Endothelial cell of umbilical vein (primary cell): ENCODE measurements around the gene UBXN11. TPM values are rescaled to one million over a fixed set of nuclear protein-coding genes. Genes with fewer than 3 reads are reported as not detected.

ENCODE experiments used
- BruUV-seq: library from RNA; stranded (reverse); fragments of 400-500 nt; replicated peaks from 2 replicates; lab custom pipeline; 2021; lab: Mats Ljungman, UMichigan
- CTCF ChIA-PET: fragments of 300-600, 350-600 bp; sonication (Branson Sonifier 250); formaldehyde crosslinking; loops from one replicate; lab custom pipeline; 2021; ENCODE audit warnings: antibody characterized with exemption, inconsistent platforms; lab: Charles Lee
- POLR2A ChIA-PET: fragments of 300-600, 350-600 bp; sonication (Branson Sonifier 250); formaldehyde crosslinking; loops from one replicate; lab custom pipeline; 2021; ENCODE audit warnings: antibody characterized with exemption, inconsistent platforms; lab: Charles Lee
- DNase-seq: peaks from one replicate; pipeline ENCODE4 v3.0.0-alpha.2; 2011; ENCODE audit warnings: low read depth, low spot score
- FAIRE-seq: peaks from 2 replicates; lab custom pipeline; 2011; peaks lifted over from hg19 to GRCh38; lab: Jason Lieb, UNC
- H2AFZ ChIP-seq: 2 replicates; pipeline ENCODE4 v1.6.0; 2012; ENCODE audit warnings: low read depth, low read length, control low read depth, inconsistent platforms
- H3K27ac ChIP-seq: 2 replicates; pipeline ENCODE4 v1.5.1; 2011; ENCODE audit warnings: low read depth, mild to moderate bottlenecking, control low read depth, low read length, moderate library complexity; ENCODE audit not compliant: insufficient read depth
- H3K27me3 ChIP-seq, 2 experiments: 2 replicates each; pipeline versions ENCODE4 v1.6.0 to v1.6.1; 2011; ENCODE audit warnings: low read length in 2 of 2, mixed read lengths in 1 of 2; ENCODE audit not compliant: control insufficient read depth in 2 of 2, insufficient read depth in 2 of 2
- H3K36me3 ChIP-seq, 2 experiments: 2 replicates in 1 of 2; 3 replicates in 1 of 2; pipeline ENCODE4 v1.5.1; 2011; ENCODE audit warnings: low read length in 2 of 2, mild to moderate bottlenecking in 1 of 2, moderate library complexity in 1 of 2; ENCODE audit not compliant: control insufficient read depth in 2 of 2, insufficient read depth in 2 of 2; ENCODE audit errors: extremely low read depth in 1 of 2
- H3K4me1 ChIP-seq: 3 replicates; pipeline ENCODE4 v1.5.1; 2011; ENCODE audit warnings: mild to moderate bottlenecking, low read length; ENCODE audit not compliant: control insufficient read depth, insufficient read depth; ENCODE audit errors: extremely low read depth
- H3K4me2 ChIP-seq: 2 replicates; pipeline ENCODE4 v1.6.1; 2011; ENCODE audit warnings: low read length, control low read depth, mixed read lengths; ENCODE audit not compliant: insufficient read depth
- H3K4me3 ChIP-seq, 3 experiments: fragments of 200-600 bp in 1 of 3; sonication (generic), shearing (Covaris generic) in 1 of 3; replicated peaks in 1 of 3; 2 replicates each; pipeline ENCODE4 v1.5.1; 2011 to 2016; ENCODE audit warnings: control low read depth in 3 of 3, low read length in 3 of 3, mild to moderate bottlenecking in 2 of 3, inconsistent platforms in 1 of 3, low read depth in 1 of 3, moderate library complexity in 1 of 3; ENCODE audit not compliant: insufficient read depth in 1 of 3
- H3K79me2 ChIP-seq: 2 replicates; pipeline ENCODE4 v1.6.0; 2012; ENCODE audit warnings: low read length, inconsistent platforms; ENCODE audit not compliant: control insufficient read depth, insufficient read depth
- H3K9ac ChIP-seq: replicated peaks from 2 replicates; pipeline ENCODE3; 2011; ENCODE audit warnings: low read length, control low read depth; ENCODE audit not compliant: insufficient read depth; ENCODE audit errors: extremely low read depth
- H3K9me1 ChIP-seq: replicated peaks from 3 replicates; pipeline ENCODE4 v1.6.0; 2011; ENCODE audit warnings: mild to moderate bottlenecking, low read length; ENCODE audit not compliant: control insufficient read depth, insufficient read depth; ENCODE audit errors: extremely low read depth
- H3K9me3 ChIP-seq: replicated peaks from 2 replicates; pipeline ENCODE4 v1.5.1; 2012; ENCODE audit warnings: low read length, inconsistent platforms; ENCODE audit not compliant: control insufficient read depth, insufficient read depth
- H4K20me1 ChIP-seq: replicated peaks from 2 replicates; pipeline ENCODE3; 2011; ENCODE audit warnings: mild to moderate bottlenecking, low read length; ENCODE audit not compliant: control insufficient read depth, insufficient read depth; ENCODE audit errors: extremely low read depth
- EZH2 ChIP-seq: IDR thresholded peaks from 2 replicates; pipeline ENCODE4 v1.6.1; 2012; ENCODE audit warnings: borderline replicate concordance, low read depth, mild to moderate bottlenecking, moderate library complexity, low read length, inconsistent platforms; ENCODE audit not compliant: severe bottlenecking
- FOS ChIP-seq: IDR thresholded peaks from 2 replicates; pipeline ENCODE4 v1.6.1; 2011; ENCODE audit warnings: mild to moderate bottlenecking, low read length, moderate library complexity, borderline replicate concordance; ENCODE audit not compliant: insufficient read depth
- GATA2 ChIP-seq: IDR thresholded peaks from 2 replicates; pipeline ENCODE4 v1.7.0; 2011; ENCODE audit warnings: low read depth, mild to moderate bottlenecking, moderate library complexity, mixed read lengths, low read length; ENCODE audit not compliant: insufficient read length, insufficient read depth
- JUN ChIP-seq: IDR thresholded peaks from 2 replicates; pipeline ENCODE4 v1.6.1; 2011; ENCODE audit warnings: borderline replicate concordance, low read depth; ENCODE audit not compliant: insufficient read length, insufficient read depth
- MYC ChIP-seq: IDR thresholded peaks from one replicate; pipeline ENCODE4 v1.6.1; 2011; ENCODE audit warnings: mild to moderate bottlenecking, low read depth, low read length
- POLR2A ChIP-seq: IDR thresholded peaks from 2 replicates; pipeline ENCODE4 v1.6.1; 2012; ENCODE audit warnings: low read depth, mild to moderate bottlenecking, control low read depth, low read length
- POLR2AphosphoS5 ChIP-seq: IDR thresholded peaks from 2 replicates; pipeline ENCODE4 v1.6.1; 2012; ENCODE audit warnings: low read depth, mild to moderate bottlenecking, control low read depth, low read length, moderate library complexity; ENCODE audit not compliant: insufficient read depth
- dilution Hi-C: fragments of 300-500 bp; cut with MboI; formaldehyde crosslinking; loops from one replicate; pipeline ENCODE4 v1.15.0; 2019; ENCODE audit warnings: low sequenced_read_pairs; ENCODE audit not compliant: extremely low pct_ligation_motif_present
- intact Hi-C: fragments of 100-400 bp; cut with micrococcal nuclease; formaldehyde crosslinking; loops from one replicate; pipeline ENCODE4 v1.10.0; 2022
- polyA plus RNA-seq, 4 experiments: library from polyadenylated mRNA; depleted of rRNA in 3 of 4; stranded (reverse) in 3 of 4; unstranded in 1 of 4; fragments of >200 nt; gene quantifications; 2 replicates each; pipeline versions ENCODE4 v1.2.1 to v1.2.3, GENCODE V29; 2011 to 2012; ENCODE audit warnings: missing spikeins in 1 of 4
- total RNA-seq: library from RNA; stranded (reverse); gene quantifications from 2 replicates; pipeline ENCODE4 v1.2.3, GENCODE V29; 2021
- TF ChIP-seq, protein P1 (sequence below): IDR thresholded peaks from 2 replicates; pipeline ENCODE4 v1.6.1; 2011; ENCODE audit not compliant: insufficient read depth, insufficient read length
- TF ChIP-seq, protein P2 (sequence below), 2 donors: IDR thresholded peaks; 1 replicate in 1 of 2; 2 replicates in 1 of 2; pipeline ENCODE4 v1.5.1; 2011; ENCODE audit warnings: low read length in 2 of 2, mild to moderate bottlenecking in 2 of 2, moderate library complexity in 2 of 2, control low read depth in 1 of 2, inconsistent platforms in 1 of 2, low read depth in 1 of 2; ENCODE audit not compliant: insufficient read depth in 1 of 2; ENCODE audit errors: extremely low read depth in 1 of 2

The UBXN11 gene
- total and polyA plus RNA-seq, 2 donors (not counting 3 experiments of a cell fraction or from before 2014, with no cell fraction given): 14.8 to 15.6 TPM

DNA sequence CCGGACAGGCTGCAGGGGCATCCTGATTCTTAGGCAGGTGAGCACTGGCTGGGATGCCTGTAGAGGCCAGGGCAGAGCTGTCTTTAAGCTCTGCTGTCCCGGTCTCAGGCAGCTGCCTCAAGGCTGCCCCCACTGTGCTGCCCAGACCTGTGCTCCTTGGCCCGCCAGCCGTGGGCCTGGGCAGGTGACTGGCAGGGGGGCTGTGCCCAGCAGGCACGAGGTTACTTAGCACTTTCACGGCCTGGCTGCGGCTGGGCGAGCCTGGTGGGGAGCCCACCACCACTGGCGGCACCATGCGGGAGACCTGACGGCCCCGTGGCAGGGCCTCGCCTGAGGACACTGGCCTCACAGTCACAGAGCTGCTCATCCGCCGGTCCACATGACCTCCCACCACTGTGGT, 39.3 kb upstream of the UBXN11 start:
- Histone ChIP-seq H3K27me3 (no peaks in the 10 kb centered on the region), H3K4me1 (peaks cover 5% of the 10 kb centered on the region), H3K9me3 (no peaks in the 10 kb centered on the region), H3K36me3 (no peaks in the 10 kb centered on the region), H3K9ac (no peak overlapping the region), H3K4me2 (no peak overlapping the region), H3K9me1 (no peaks in the 10 kb centered on the region), H4K20me1 (no peaks in the 10 kb centered on the region), H3K79me2 (no peaks in the 10 kb centered on the region), H3K27ac (no peak overlapping the region), H3K4me3 (no peak overlapping the region), H2AFZ (no peak overlapping the region)
- intact Hi-C loops: no loop called here
- FAIRE-seq (no peak), DNase-seq (no peak)
- TF ChIP-seq, protein P1, sequence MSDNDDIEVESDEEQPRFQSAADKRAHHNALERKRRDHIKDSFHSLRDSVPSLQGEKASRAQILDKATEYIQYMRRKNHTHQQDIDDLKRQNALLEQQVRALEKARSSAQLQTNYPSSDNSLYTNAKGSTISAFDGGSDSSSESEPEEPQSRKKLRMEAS: no peak
- TF ChIP-seq EZH2: no peak
- no peak for TF ChIP-seq JUN
- no peak for TF ChIP-seq FOS
- no peak for TF ChIP-seq MYC
- TF ChIP-seq POLR2AphosphoS5: no peak
- TF ChIP-seq GATA2: no peak
- no peak for TF ChIP-seq POLR2A
- TF ChIP-seq, protein P2, sequence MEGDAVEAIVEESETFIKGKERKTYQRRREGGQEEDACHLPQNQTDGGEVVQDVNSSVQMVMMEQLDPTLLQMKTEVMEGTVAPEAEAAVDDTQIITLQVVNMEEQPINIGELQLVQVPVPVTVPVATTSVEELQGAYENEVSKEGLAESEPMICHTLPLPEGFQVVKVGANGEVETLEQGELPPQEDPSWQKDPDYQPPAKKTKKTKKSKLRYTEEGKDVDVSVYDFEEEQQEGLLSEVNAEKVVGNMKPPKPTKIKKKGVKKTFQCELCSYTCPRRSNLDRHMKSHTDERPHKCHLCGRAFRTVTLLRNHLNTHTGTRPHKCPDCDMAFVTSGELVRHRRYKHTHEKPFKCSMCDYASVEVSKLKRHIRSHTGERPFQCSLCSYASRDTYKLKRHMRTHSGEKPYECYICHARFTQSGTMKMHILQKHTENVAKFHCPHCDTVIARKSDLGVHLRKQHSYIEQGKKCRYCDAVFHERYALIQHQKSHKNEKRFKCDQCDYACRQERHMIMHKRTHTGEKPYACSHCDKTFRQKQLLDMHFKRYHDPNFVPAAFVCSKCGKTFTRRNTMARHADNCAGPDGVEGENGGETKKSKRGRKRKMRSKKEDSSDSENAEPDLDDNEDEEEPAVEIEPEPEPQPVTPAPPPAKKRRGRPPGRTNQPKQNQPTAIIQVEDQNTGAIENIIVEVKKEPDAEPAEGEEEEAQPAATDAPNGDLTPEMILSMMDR (IDR thresholded peaks at IDR 0.05; ENCODE audit: extremely low read depth in 1 of 2, insufficient read depth in 1 of 2, low read depth in 1 of 2, low read length in 2 of 2): no peak
- BruUV-seq: no TSS peak
- dilution Hi-C loops: no loop called here
- CTCF ChIA-PET: interaction anchor here (1.1 to 1.6 kb wide), 4 partner anchors 10 to 72 kb away, joined by 3 to 8 read pairs (median 4); no protein-coding TSS in a partner anchor
- POLR2A ChIA-PET: no interaction called here
